ENCODE measurements around the gene KIF12.
A peak's percentile ranks its signal among the peaks of the same experiment; 100 is the strongest.

KIF12 gene

DNA sequence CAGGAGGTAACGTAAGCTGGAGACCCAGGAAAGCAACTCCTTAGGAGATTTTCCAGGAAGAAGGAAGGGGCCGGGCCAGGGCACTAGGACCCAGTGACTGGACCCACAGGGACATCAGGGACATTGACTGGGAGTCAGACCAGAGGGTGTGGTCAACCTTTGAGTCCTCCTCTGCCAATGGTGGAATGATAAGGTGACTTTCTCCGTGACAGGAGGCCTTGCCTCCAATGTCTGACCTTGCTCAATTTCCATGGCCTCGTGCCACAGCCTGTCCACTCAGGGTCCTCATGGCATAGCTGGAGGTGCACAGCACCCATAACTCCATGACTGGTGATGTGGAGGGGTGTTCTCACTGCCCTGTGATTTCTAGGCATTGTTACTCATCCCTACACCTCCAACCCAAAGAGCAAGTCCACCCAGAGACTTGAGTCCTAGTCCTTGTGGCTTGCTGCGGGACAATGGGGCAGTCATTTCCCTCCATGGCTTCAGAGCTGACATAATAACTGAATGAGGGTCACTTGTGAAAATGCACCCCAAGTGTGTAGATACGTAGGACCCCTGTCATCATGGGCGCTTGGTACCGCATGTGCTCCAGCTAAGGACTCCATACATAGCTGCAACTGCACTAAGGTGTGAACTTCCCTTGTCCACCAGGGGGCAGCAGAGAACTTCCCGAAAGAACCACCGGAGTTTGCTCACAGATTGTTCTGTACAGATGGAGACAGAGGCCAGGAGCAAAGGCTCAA lies 16.9 kb downstream of the KIF12 start:
- peak; percentile 87 for DNase-seq (ENCODE audit: insufficient read length, low spot score)
- FAIRE-seq: no peak
- TF ChIP-seq, protein P1, sequence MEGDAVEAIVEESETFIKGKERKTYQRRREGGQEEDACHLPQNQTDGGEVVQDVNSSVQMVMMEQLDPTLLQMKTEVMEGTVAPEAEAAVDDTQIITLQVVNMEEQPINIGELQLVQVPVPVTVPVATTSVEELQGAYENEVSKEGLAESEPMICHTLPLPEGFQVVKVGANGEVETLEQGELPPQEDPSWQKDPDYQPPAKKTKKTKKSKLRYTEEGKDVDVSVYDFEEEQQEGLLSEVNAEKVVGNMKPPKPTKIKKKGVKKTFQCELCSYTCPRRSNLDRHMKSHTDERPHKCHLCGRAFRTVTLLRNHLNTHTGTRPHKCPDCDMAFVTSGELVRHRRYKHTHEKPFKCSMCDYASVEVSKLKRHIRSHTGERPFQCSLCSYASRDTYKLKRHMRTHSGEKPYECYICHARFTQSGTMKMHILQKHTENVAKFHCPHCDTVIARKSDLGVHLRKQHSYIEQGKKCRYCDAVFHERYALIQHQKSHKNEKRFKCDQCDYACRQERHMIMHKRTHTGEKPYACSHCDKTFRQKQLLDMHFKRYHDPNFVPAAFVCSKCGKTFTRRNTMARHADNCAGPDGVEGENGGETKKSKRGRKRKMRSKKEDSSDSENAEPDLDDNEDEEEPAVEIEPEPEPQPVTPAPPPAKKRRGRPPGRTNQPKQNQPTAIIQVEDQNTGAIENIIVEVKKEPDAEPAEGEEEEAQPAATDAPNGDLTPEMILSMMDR (IDR thresholded peaks at IDR 0.05; ENCODE audit: insufficient read depth, missing control alignments): peak; percentile 85

DNA sequence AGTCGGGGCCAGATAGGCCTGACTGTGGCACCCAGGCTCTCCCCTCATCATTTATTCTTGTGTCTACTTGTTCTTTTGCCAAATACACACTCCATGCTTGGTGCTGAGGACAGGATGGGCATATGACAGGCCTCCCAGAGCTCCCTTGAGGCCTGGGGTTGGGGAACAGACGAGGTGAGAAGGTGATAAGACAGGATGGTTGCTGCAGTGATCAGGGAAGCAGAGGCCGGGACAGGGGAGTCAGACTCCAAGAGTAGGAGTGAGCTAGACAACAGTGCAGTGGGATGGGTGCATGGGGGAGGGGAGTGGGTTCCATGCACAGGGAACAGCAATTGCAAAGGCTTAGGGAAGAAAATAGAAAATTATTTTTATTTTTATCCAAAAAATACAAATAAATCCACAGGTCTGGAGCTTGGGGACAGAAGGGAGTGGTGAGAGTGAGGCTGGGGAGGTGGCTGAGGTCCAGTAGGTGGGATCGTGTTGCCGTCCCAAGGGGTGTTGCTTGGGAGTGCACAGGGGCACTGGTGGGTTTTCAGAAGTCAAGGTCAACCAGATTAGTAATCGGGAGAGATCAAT lies 17.6 kb downstream of the KIF12 start:
- FAIRE-seq (no peak), DNase-seq (ENCODE audit: insufficient read length, low spot score) (no peak)
- TF ChIP-seq, protein P1 (IDR thresholded peaks at IDR 0.05; ENCODE audit: insufficient read depth, missing control alignments): no peak

DNA sequence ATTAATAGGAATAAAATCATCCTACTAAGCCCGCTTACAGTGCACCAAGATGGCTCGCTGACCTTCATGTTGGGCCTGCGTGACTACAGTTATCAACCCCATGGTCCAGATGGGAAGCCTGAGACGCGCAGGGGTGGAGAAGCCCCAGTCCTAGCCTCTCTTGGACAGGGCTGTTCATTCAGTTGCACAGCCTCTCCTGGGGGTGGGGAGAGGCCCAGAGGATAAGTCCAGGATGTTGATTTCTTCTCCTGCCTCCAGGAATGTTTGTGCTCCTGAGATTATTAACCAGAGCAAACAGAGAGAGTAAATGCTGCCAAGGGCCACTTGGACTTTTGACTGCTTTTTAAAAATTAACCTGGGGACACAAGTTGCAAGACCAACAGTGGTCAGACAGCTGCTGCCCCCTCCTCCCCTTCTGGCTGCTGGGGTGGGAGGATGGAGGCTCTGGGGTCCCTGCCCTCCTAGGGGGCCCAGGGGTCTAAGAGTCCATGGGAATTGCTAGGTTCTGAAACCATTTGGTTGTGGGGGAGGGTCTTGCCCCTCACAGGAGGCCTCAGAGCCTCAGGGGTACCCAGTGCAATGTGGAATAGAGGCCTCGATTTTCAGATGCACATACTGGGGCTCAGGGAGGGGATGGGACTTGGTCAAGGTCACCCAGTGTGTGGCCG lies 18.2 kb downstream of the KIF12 start:
- TF ChIP-seq, protein P1 (IDR thresholded peaks at IDR 0.05; ENCODE audit: insufficient read depth, missing control alignments): no peak
- no peak for FAIRE-seq

DNA sequence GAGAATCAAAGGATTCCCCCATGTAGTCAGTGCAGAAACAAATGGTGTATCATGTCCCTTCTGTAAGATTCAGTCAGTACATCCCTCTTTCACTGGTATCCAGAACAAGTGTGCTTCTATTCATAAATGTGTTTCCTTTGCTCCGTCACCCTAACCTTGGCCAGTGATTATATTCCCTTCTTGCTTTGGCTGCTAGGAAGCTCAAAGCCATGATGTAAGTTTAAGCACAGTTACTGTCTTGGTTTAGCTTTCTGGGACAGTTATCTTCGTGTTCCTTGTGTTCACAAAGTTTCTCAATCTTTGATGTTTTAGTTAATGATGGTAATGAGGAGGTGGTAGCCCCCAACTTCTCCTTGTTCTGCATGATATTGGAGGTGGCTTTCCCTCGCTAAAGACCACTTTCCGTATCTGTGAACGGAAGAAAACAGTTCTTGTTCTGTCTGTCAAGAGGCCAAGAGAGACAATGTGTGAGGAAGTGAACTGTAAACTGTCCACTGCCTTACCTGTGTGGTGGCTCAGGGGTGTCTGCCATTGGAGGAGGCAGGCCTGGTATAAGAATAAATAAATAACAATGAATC lies 18.8 kb downstream of the KIF12 start:
- FAIRE-seq (no peak), DNase-seq (ENCODE audit: insufficient read length, low spot score) (no peak)
- TF ChIP-seq, protein P1 (IDR thresholded peaks at IDR 0.05; ENCODE audit: insufficient read depth, missing control alignments): no peak

More for the DNA sequence above, 18.2 kb downstream of the KIF12 start:
- DNase-seq (ENCODE audit: insufficient read length, low spot score): no peak

DNA sequence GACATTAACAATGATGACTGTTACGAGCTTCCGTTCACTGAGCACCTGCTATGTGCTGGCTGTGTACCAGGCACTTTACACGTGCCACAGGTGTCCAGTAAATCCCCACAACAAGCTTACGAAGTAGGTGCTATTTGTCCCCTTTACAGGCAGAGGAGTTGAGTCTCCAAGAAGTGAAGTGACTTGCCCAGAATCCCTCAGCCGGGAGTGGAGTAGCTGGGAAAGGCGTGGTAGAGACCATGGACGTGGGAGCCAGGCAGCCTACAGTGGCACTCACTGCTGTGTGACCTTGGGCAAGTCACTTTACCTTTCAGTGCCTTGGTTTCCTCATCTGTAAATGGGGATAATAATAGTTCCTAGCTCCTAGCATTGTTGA lies 20.3 kb downstream of the KIF12 start:
- no peak for DNase-seq (ENCODE audit: insufficient read length, low spot score)
- TF ChIP-seq, protein P1 (IDR thresholded peaks at IDR 0.05; ENCODE audit: insufficient read depth, missing control alignments): no peak
- FAIRE-seq: no peak

DNA sequence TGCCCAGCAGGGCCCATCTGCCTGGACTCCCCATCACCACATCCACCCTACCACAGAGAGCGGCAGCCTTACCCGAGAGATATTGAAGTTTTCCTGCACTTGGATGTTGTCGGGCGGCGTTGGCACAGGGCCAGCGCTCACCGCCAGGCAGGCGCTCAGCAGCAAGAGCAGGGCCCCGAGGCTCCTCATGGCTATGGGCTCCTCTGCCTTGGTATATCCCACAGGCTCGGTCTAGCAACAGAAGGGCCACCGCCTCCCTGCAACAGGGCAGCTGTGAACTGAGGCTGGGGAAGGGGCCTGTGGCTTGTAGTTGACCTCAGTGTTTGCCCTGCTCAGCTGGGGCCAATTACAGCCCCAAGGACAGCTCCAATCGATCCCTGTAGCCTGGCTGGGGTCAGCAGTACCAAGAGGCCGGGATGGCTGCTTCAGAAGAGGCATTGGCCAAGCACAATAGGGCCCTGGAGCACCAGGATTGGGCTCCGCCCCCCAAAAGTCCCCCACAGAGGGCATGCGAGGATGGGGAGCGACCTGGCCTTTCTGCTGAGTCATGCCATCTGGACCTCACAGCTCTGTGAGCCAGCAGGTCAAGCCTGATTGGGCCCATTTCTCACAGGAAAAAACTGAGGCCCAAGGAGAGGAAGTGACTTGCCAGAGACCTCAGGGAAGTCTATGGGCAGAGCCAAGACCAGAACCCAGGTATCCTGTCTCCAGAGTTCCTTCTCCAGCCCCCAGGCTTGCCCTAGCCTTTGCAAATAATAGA lies 20.9 kb downstream of the KIF12 start, which contains the start of gene AMBP:
TSS of gene AMBP (minus strand) at position 280 of the 760 bp plus-strand sequence. CDS start at position 189, 91 bp downstream.
- FAIRE-seq (no peak), DNase-seq (ENCODE audit: insufficient read length, low spot score) (no peak)
- TF ChIP-seq, protein P1 (IDR thresholded peaks at IDR 0.05; ENCODE audit: insufficient read depth, missing control alignments): no peak

All from D721Med (cell line).